ENCODE results near the gene GTF3C4.

The GTF3C4 gene

GRCh38 chr9:132630116-132630515, 40.1 kb upstream of the GTF3C4 start:
- DNase-seq (ENCODE audit: low read depth in 2 of 2): no peak
- TF ChIP-seq CTCF (IDR thresholded peaks at IDR 0.05; ENCODE audit: low read depth, low read length): no peak
- H3K4me3 ChIP-seq (replicated peaks in 1 of 2; ENCODE audit: low read depth in 2 of 2, low read length in 2 of 2): no peak overlapping the region

GRCh38 chr9:132630811-132631210, 39.5 kb upstream of the GTF3C4 start:
- no peak overlapping the region for H3K4me3 ChIP-seq (replicated peaks in 1 of 2; ENCODE audit: low read depth in 2 of 2, low read length in 2 of 2)
- no peak for TF ChIP-seq CTCF (IDR thresholded peaks at IDR 0.05; ENCODE audit: low read depth, low read length)
- no peak for DNase-seq (ENCODE audit: low read depth in 2 of 2)

GRCh38 chr9:132631280-132631679, 39.0 kb upstream of the GTF3C4 start:
- DNase-seq (ENCODE audit: low read depth in 2 of 2): peak in 1 of 2 donors; percentile 54
- TF ChIP-seq CTCF (IDR thresholded peaks at IDR 0.05; ENCODE audit: low read depth, low read length): no peak
- H3K4me3 ChIP-seq (replicated peaks in 1 of 2; ENCODE audit: low read depth in 2 of 2, low read length in 2 of 2): no peak overlapping the region

- peak in 1 of 2 donors; percentile 22 for DNase-seq (ENCODE audit: low read depth in 2 of 2)
- no peak for TF ChIP-seq CTCF (IDR thresholded peaks at IDR 0.05; ENCODE audit: low read depth, low read length)
Measured at GRCh38 chr9:132631685-132632084, 38.6 kb upstream of the GTF3C4 start.

GRCh38 chr9:132632413-132633129, 37.7 kb upstream of the GTF3C4 start:
- H3K4me3 ChIP-seq (replicated peaks in 1 of 2; ENCODE audit: low read depth in 2 of 2, low read length in 2 of 2): no peak overlapping the region
- no peak for DNase-seq (ENCODE audit: low read depth in 2 of 2)
- no peak for TF ChIP-seq CTCF (IDR thresholded peaks at IDR 0.05; ENCODE audit: low read depth, low read length)

More at GRCh38 chr9:132631685-132632084, 38.6 kb upstream of the GTF3C4 start:
- H3K4me3 ChIP-seq (replicated peaks in 1 of 2; ENCODE audit: low read depth in 2 of 2, low read length in 2 of 2): no peak overlapping the region

- no peak for TF ChIP-seq CTCF (IDR thresholded peaks at IDR 0.05; ENCODE audit: low read depth, low read length)
- H3K4me3 ChIP-seq (replicated peaks in 1 of 2; ENCODE audit: low read depth in 2 of 2, low read length in 2 of 2): no peak overlapping the region
- DNase-seq (ENCODE audit: low read depth in 2 of 2): no peak
Measured at GRCh38 chr9:132634327-132634726, 35.9 kb upstream of the GTF3C4 start.

GRCh38 chr9:132637351-132637750, 32.9 kb upstream of the GTF3C4 start:
- no peak overlapping the region for H3K4me3 ChIP-seq (replicated peaks in 1 of 2; ENCODE audit: low read depth in 2 of 2, low read length in 2 of 2)
- DNase-seq (ENCODE audit: low read depth in 2 of 2): no peak
- no peak for TF ChIP-seq CTCF (IDR thresholded peaks at IDR 0.05; ENCODE audit: low read depth, low read length)
